Endothelial cell of umbilical vein (primary cell): ENCODE results near the gene RNPEP. TPM values are rescaled to one million over a fixed set of nuclear protein-coding genes. Genes with fewer than 3 reads are reported as not detected.

Experiments used
- BruUV-seq: library from RNA; stranded (reverse); fragments of 400-500 nt; replicated peaks from 2 replicates; lab custom pipeline; 2021; lab: Mats Ljungman, UMichigan
- CTCF ChIA-PET: fragments of 300-600, 350-600 bp; sonication (Branson Sonifier 250); formaldehyde crosslinking; loops from one replicate; lab custom pipeline; 2021; ENCODE audit warnings: antibody characterized with exemption, inconsistent platforms; lab: Charles Lee
- POLR2A ChIA-PET: fragments of 300-600, 350-600 bp; sonication (Branson Sonifier 250); formaldehyde crosslinking; loops from one replicate; lab custom pipeline; 2021; ENCODE audit warnings: antibody characterized with exemption, inconsistent platforms; lab: Charles Lee
- DNase-seq: peaks from one replicate; pipeline ENCODE4 v3.0.0-alpha.2; 2011; ENCODE audit warnings: low read depth, low spot score
- FAIRE-seq: peaks from 2 replicates; lab custom pipeline; 2011; peaks lifted over from hg19 to GRCh38; lab: Jason Lieb, UNC
- H2AFZ ChIP-seq: 2 replicates; pipeline ENCODE4 v1.6.0; 2012; ENCODE audit warnings: low read depth, low read length, control low read depth, inconsistent platforms
- H3K27ac ChIP-seq: 2 replicates; pipeline ENCODE4 v1.5.1; 2011; ENCODE audit warnings: low read depth, mild to moderate bottlenecking, control low read depth, low read length, moderate library complexity; ENCODE audit not compliant: insufficient read depth
- H3K27me3 ChIP-seq, 2 experiments: 2 replicates each; pipeline versions ENCODE4 v1.6.0 to v1.6.1; 2011; ENCODE audit warnings: low read length in 2 of 2, mixed read lengths in 1 of 2; ENCODE audit not compliant: control insufficient read depth in 2 of 2, insufficient read depth in 2 of 2
- H3K36me3 ChIP-seq, 2 experiments: 2 replicates in 1 of 2; 3 replicates in 1 of 2; pipeline ENCODE4 v1.5.1; 2011; ENCODE audit warnings: low read length in 2 of 2, mild to moderate bottlenecking in 1 of 2, moderate library complexity in 1 of 2; ENCODE audit not compliant: control insufficient read depth in 2 of 2, insufficient read depth in 2 of 2; ENCODE audit errors: extremely low read depth in 1 of 2
- H3K4me1 ChIP-seq: 3 replicates; pipeline ENCODE4 v1.5.1; 2011; ENCODE audit warnings: mild to moderate bottlenecking, low read length; ENCODE audit not compliant: control insufficient read depth, insufficient read depth; ENCODE audit errors: extremely low read depth
- H3K4me2 ChIP-seq: 2 replicates; pipeline ENCODE4 v1.6.1; 2011; ENCODE audit warnings: low read length, control low read depth, mixed read lengths; ENCODE audit not compliant: insufficient read depth
- H3K4me3 ChIP-seq, 3 experiments: fragments of 200-600 bp in 1 of 3; sonication (generic), shearing (Covaris generic) in 1 of 3; replicated peaks in 1 of 3; 2 replicates each; pipeline ENCODE4 v1.5.1; 2011 to 2016; ENCODE audit warnings: control low read depth in 3 of 3, low read length in 3 of 3, mild to moderate bottlenecking in 2 of 3, inconsistent platforms in 1 of 3, low read depth in 1 of 3, moderate library complexity in 1 of 3; ENCODE audit not compliant: insufficient read depth in 1 of 3
- H3K79me2 ChIP-seq: 2 replicates; pipeline ENCODE4 v1.6.0; 2012; ENCODE audit warnings: low read length, inconsistent platforms; ENCODE audit not compliant: control insufficient read depth, insufficient read depth
- H3K9ac ChIP-seq: replicated peaks from 2 replicates; pipeline ENCODE3; 2011; ENCODE audit warnings: low read length, control low read depth; ENCODE audit not compliant: insufficient read depth; ENCODE audit errors: extremely low read depth
- H3K9me1 ChIP-seq: replicated peaks from 3 replicates; pipeline ENCODE4 v1.6.0; 2011; ENCODE audit warnings: mild to moderate bottlenecking, low read length; ENCODE audit not compliant: control insufficient read depth, insufficient read depth; ENCODE audit errors: extremely low read depth
- H3K9me3 ChIP-seq: replicated peaks from 2 replicates; pipeline ENCODE4 v1.5.1; 2012; ENCODE audit warnings: low read length, inconsistent platforms; ENCODE audit not compliant: control insufficient read depth, insufficient read depth
- H4K20me1 ChIP-seq: replicated peaks from 2 replicates; pipeline ENCODE3; 2011; ENCODE audit warnings: mild to moderate bottlenecking, low read length; ENCODE audit not compliant: control insufficient read depth, insufficient read depth; ENCODE audit errors: extremely low read depth
- CTCF ChIP-seq, 2 donors: IDR thresholded peaks; 1 replicate in 1 of 2; 2 replicates in 1 of 2; pipeline ENCODE4 v1.5.1; 2011; ENCODE audit warnings: low read length in 2 of 2, mild to moderate bottlenecking in 2 of 2, moderate library complexity in 2 of 2, control low read depth in 1 of 2, inconsistent platforms in 1 of 2, low read depth in 1 of 2; ENCODE audit not compliant: insufficient read depth in 1 of 2; ENCODE audit errors: extremely low read depth in 1 of 2
- EZH2 ChIP-seq: IDR thresholded peaks from 2 replicates; pipeline ENCODE4 v1.6.1; 2012; ENCODE audit warnings: borderline replicate concordance, low read depth, mild to moderate bottlenecking, moderate library complexity, low read length, inconsistent platforms; ENCODE audit not compliant: severe bottlenecking
- FOS ChIP-seq: IDR thresholded peaks from 2 replicates; pipeline ENCODE4 v1.6.1; 2011; ENCODE audit warnings: mild to moderate bottlenecking, low read length, moderate library complexity, borderline replicate concordance; ENCODE audit not compliant: insufficient read depth
- GATA2 ChIP-seq: IDR thresholded peaks from 2 replicates; pipeline ENCODE4 v1.7.0; 2011; ENCODE audit warnings: low read depth, mild to moderate bottlenecking, moderate library complexity, mixed read lengths, low read length; ENCODE audit not compliant: insufficient read length, insufficient read depth
- JUN ChIP-seq: IDR thresholded peaks from 2 replicates; pipeline ENCODE4 v1.6.1; 2011; ENCODE audit warnings: borderline replicate concordance, low read depth; ENCODE audit not compliant: insufficient read length, insufficient read depth
- MAX ChIP-seq: IDR thresholded peaks from 2 replicates; pipeline ENCODE4 v1.6.1; 2011; ENCODE audit not compliant: insufficient read depth, insufficient read length
- MYC ChIP-seq: IDR thresholded peaks from one replicate; pipeline ENCODE4 v1.6.1; 2011; ENCODE audit warnings: mild to moderate bottlenecking, low read depth, low read length
- POLR2A ChIP-seq: IDR thresholded peaks from 2 replicates; pipeline ENCODE4 v1.6.1; 2012; ENCODE audit warnings: low read depth, mild to moderate bottlenecking, control low read depth, low read length
- POLR2AphosphoS5 ChIP-seq: IDR thresholded peaks from 2 replicates; pipeline ENCODE4 v1.6.1; 2012; ENCODE audit warnings: low read depth, mild to moderate bottlenecking, control low read depth, low read length, moderate library complexity; ENCODE audit not compliant: insufficient read depth
- dilution Hi-C: fragments of 300-500 bp; cut with MboI; formaldehyde crosslinking; loops from one replicate; pipeline ENCODE4 v1.15.0; 2019; ENCODE audit warnings: low sequenced_read_pairs; ENCODE audit not compliant: extremely low pct_ligation_motif_present
- intact Hi-C: fragments of 100-400 bp; cut with micrococcal nuclease; formaldehyde crosslinking; loops from one replicate; pipeline ENCODE4 v1.10.0; 2022
- polyA plus RNA-seq, 4 experiments: library from polyadenylated mRNA; depleted of rRNA in 3 of 4; stranded (reverse) in 3 of 4; unstranded in 1 of 4; fragments of >200 nt; gene quantifications; 2 replicates each; pipeline versions ENCODE4 v1.2.1 to v1.2.3, GENCODE V29; 2011 to 2012; ENCODE audit warnings: missing spikeins in 1 of 4
- total RNA-seq: library from RNA; stranded (reverse); gene quantifications from 2 replicates; pipeline ENCODE4 v1.2.3, GENCODE V29; 2021

The RNPEP gene
- total and polyA plus RNA-seq, 2 donors (not counting 3 experiments of a cell fraction or from before 2014, with no cell fraction given) = 56.1 to 73.5 TPM

- H3K9me1 ChIP-seq = no peaks in the 10 kb centered on the region
Observed at GRCh38 chr1:201939148-201939547, 43.3 kb upstream of the RNPEP start.

GRCh38 chr1:201939574-201939973 is 42.9 kb upstream of the RNPEP start:
- H3K9me1 ChIP-seq = no peaks in the 10 kb centered on the region
- no peaks in the 10 kb centered on the region for H4K20me1 ChIP-seq
- H2AFZ ChIP-seq = no peak overlapping the region
- no peak for DNase-seq
- H3K4me3 ChIP-seq = no peak overlapping the region
- intact Hi-C loops (no loop called here), dilution Hi-C loops (no loop called here)
- ChIA-PET CTCF (interaction anchor here (1.5 to 1.9 kb wide), 2 partner anchors 14 to 44 kb away, joined by 5 to 8 read pairs; no protein-coding TSS in a partner anchor), POLR2A (no interaction called here)
- no peak overlapping the region for H3K27ac ChIP-seq
- TF ChIP-seq JUN (no peak), EZH2 (no peak), CTCF (IDR thresholded peaks at IDR 0.05; ENCODE audit: extremely low read depth in 1 of 2, insufficient read depth in 1 of 2, low read depth in 1 of 2, low read length in 2 of 2) (no peak), GATA2 (no peak), POLR2AphosphoS5 (no peak), MYC (no peak), POLR2A (no peak), MAX (no peak), FOS (no peak)
- H3K4me1 ChIP-seq = no peaks in the 10 kb centered on the region
- no peaks in the 10 kb centered on the region for H3K36me3 ChIP-seq
- FAIRE-seq = no peak
- H3K9me3 ChIP-seq = no peaks in the 10 kb centered on the region
- no peaks in the 10 kb centered on the region for H3K79me2 ChIP-seq
- BruUV-seq = no TSS peak
- no peak overlapping the region for H3K4me2 ChIP-seq
- H3K27me3 ChIP-seq = peaks cover 0 to under 1% of the 10 kb centered on the region in 2 experiments
- H3K9ac ChIP-seq = no peak overlapping the region

More at GRCh38 chr1:201939148-201939547, 43.3 kb upstream of the RNPEP start:
- Histone ChIP-seq H3K36me3 (no peaks in the 10 kb centered on the region), H3K27me3 (no peaks in the 10 kb centered on the region), H2AFZ (no peak overlapping the region), H3K4me2 (no peak overlapping the region), H3K9me3 (no peaks in the 10 kb centered on the region), H3K9ac (no peak overlapping the region), H3K79me2 (no peaks in the 10 kb centered on the region), H4K20me1 (no peaks in the 10 kb centered on the region), H3K27ac (no peak overlapping the region), H3K4me3 (no peak overlapping the region), H3K4me1 (no peaks in the 10 kb centered on the region)
- intact Hi-C loops = no loop called here
- dilution Hi-C loops = no loop called here
- no peak for FAIRE-seq
- no peak for DNase-seq
- TF ChIP-seq JUN (no peak), GATA2 (no peak), FOS (no peak)
- no TSS peak for BruUV-seq
- ChIA-PET CTCF (interaction anchor here (1.5 to 1.9 kb wide), 2 partner anchors 14 to 43 kb away, joined by 5 to 8 read pairs; no protein-coding TSS in a partner anchor), POLR2A (no interaction called here)
